SK-N-SH (cell line): Measurements from ENCODE around the gene WWOX. TPM values are rescaled to one million over a fixed set of nuclear protein-coding genes. Genes with fewer than 3 reads are reported as not detected.

Experiments
- CTCF ChIA-PET: fragments of 300-600, 350-600 bp; formaldehyde crosslinking; extraction: SDS; loops from one replicate; lab custom pipeline; 2021; lab: Yijun Ruan, JAX
- POLR2A ChIA-PET: fragments of 350-600 bp; sonication (Branson Sonifier 250); formaldehyde crosslinking; extraction: SDS; loops from one replicate; lab custom pipeline; 2020; ENCODE audit warnings: antibody characterized with exemption, inconsistent platforms; lab: Yijun Ruan, JAX
- DNase-seq: peaks from one replicate; pipeline ENCODE4 v3.0.0; 2012
- H2AFZ ChIP-seq: fragments of 200-600 bp; sonication (generic); 2 replicates; pipeline ENCODE4 v1.8.1; 2016; ENCODE audit warnings: antibody characterized with exemption, mild to moderate bottlenecking, low read depth
- H3F3A ChIP-seq: fragments of 200-600 bp; sonication (generic); replicated peaks from 2 replicates; pipeline ENCODE3; 2016; ENCODE audit warnings: antibody characterized with exemption, mild to moderate bottlenecking; ENCODE audit not compliant: insufficient read depth
- H3K27ac ChIP-seq, 2 experiments: fragments of 200-500 bp in 1 of 2; fragments of 200-600 bp in 1 of 2; sonication (Bioruptor generic) in 1 of 2; sonication (generic), shearing (Covaris generic) in 1 of 2; 2 replicates each; pipeline versions ENCODE4 v1.5.1 to v1.6.1; 2014 to 2016; ENCODE audit warnings: low read depth in 2 of 2, inconsistent platforms in 1 of 2, low read length in 1 of 2, mild to moderate bottlenecking in 1 of 2, mixed read lengths in 1 of 2
- H3K27me3 ChIP-seq: fragments of 200-600 bp; sonication (generic), shearing (Covaris generic); 2 replicates; pipeline ENCODE4 v1.6.1; 2016; ENCODE audit warnings: mixed run types; ENCODE audit not compliant: insufficient read depth
- H3K36me3 ChIP-seq, 2 experiments: fragments of 200-500 bp in 1 of 2; fragments of 200-600 bp in 1 of 2; sonication (Bioruptor generic) in 1 of 2; sonication (generic) in 1 of 2; replicated peaks in 1 of 2; 2 replicates each; pipeline versions ENCODE3 to v1.5.1; 2014 to 2016; ENCODE audit warnings: low read length in 1 of 2, mild to moderate bottlenecking in 1 of 2; ENCODE audit not compliant: insufficient read depth in 2 of 2, control insufficient read depth in 1 of 2
- H3K4me1 ChIP-seq, 2 experiments: fragments of 200-500 bp in 1 of 2; fragments of 200-600 bp in 1 of 2; sonication (Bioruptor generic) in 1 of 2; sonication (generic), shearing (Covaris generic) in 1 of 2; 2 replicates each; pipeline versions ENCODE4 v1.5.1 to v1.6.1; 2014 to 2016; ENCODE audit warnings: low read depth in 1 of 2, low read length in 1 of 2, mixed run types in 1 of 2; ENCODE audit not compliant: insufficient read depth in 2 of 2, control insufficient read depth in 1 of 2
- H3K4me2 ChIP-seq: fragments of 200-600 bp; sonication (generic), shearing (Covaris generic); 2 replicates; pipeline ENCODE4 v1.6.1; 2017; ENCODE audit warnings: mixed run types
- H3K4me3 ChIP-seq, 2 experiments: fragments of 200-500 bp in 1 of 2; fragments of 200-600 bp in 1 of 2; sonication (Bioruptor generic) in 1 of 2; sonication (generic), shearing (Covaris generic) in 1 of 2; 2 replicates each; pipeline versions ENCODE4 v1.5.1 to v1.8.1; 2014 to 2016; ENCODE audit warnings: low read depth in 2 of 2, inconsistent platforms in 1 of 2, low read length in 1 of 2, mild to moderate bottlenecking in 1 of 2, mixed read lengths in 1 of 2, moderate library complexity in 1 of 2
- H3K79me2 ChIP-seq: fragments of 200-600 bp; sonication (generic); 2 replicates; pipeline ENCODE4 v1.8.1; 2017; ENCODE audit warnings: mild to moderate bottlenecking; ENCODE audit not compliant: insufficient read depth
- H3K9ac ChIP-seq: fragments of 200-600 bp; sonication (generic); 2 replicates; pipeline ENCODE4 v1.6.1; 2017; ENCODE audit warnings: mixed run types
- H3K9me2 ChIP-seq: fragments of 200-600 bp; sonication (generic); 2 replicates; pipeline ENCODE4 v1.6.1; 2017; ENCODE audit warnings: mixed run types
- H3K9me3 ChIP-seq: fragments of 200-600 bp; sonication (generic); 2 replicates; pipeline ENCODE4 v1.6.1; 2017; ENCODE audit warnings: mixed run types, mild to moderate bottlenecking, moderate library complexity
- H4K20me1 ChIP-seq: fragments of 200-600 bp; sonication (generic); 2 replicates; pipeline ENCODE4 v1.6.1; 2017; ENCODE audit warnings: mild to moderate bottlenecking, mixed run types; ENCODE audit not compliant: insufficient read depth
- CHD2 ChIP-seq: fragments of 150-350 bp; IDR thresholded peaks from 2 replicates; pipeline ENCODE4 v1.6.1; 2018; ENCODE audit warnings: low read length; ENCODE audit not compliant: partially characterized antibody
- ELF1 ChIP-seq: IDR thresholded peaks from 2 replicates; pipeline ENCODE4 v1.4.0; 2012
- EZH2phosphoT487 ChIP-seq: fragments of 200-600 bp; sonication (generic); IDR thresholded peaks from 2 replicates; pipeline ENCODE4 v1.6.1; 2017; ENCODE audit warnings: low read depth, mixed run types, mild to moderate bottlenecking, antibody characterized with exemption, moderate library complexity, borderline replicate concordance
- FOXM1 ChIP-seq: IDR thresholded peaks from 2 replicates; pipeline ENCODE4 v1.4.0; 2012; ENCODE audit warnings: low read depth, mild to moderate bottlenecking
- GATA2 ChIP-seq: sonication (generic); formaldehyde crosslinking; IDR thresholded peaks from 2 replicates; pipeline ENCODE4 v1.5.0; 2020; ENCODE audit warnings: mild to moderate bottlenecking, missing genetic modification reagents
- JUND ChIP-seq: IDR thresholded peaks from 2 replicates; pipeline ENCODE4 v1.4.0; 2012
- POLR2AphosphoS5 ChIP-seq: IDR thresholded peaks from 2 replicates; pipeline ENCODE4 v1.6.1; 2012; ENCODE audit warnings: low read depth, low read length
- RCOR1 ChIP-seq: fragments of 150-350 bp; IDR thresholded peaks from 2 replicates; pipeline ENCODE4 v1.6.1; 2017; ENCODE audit warnings: antibody characterized with exemption, low read length
- RXRA ChIP-seq: IDR thresholded peaks from 2 replicates; pipeline ENCODE4 v1.4.0; 2012; ENCODE audit warnings: low read depth, mild to moderate bottlenecking, borderline replicate concordance
- SIN3A ChIP-seq: IDR thresholded peaks from 2 replicates; pipeline ENCODE4 v1.6.1; 2012; ENCODE audit warnings: low read depth, mild to moderate bottlenecking, low read length, moderate library complexity, borderline replicate concordance
- TAF1 ChIP-seq: IDR thresholded peaks from 2 replicates; pipeline ENCODE4 v1.6.1; 2012; ENCODE audit warnings: low read depth, mild to moderate bottlenecking, low read length, moderate library complexity, borderline replicate concordance
- TCF12 ChIP-seq: IDR thresholded peaks from 2 replicates; pipeline ENCODE4 v1.4.0; 2012
- TEAD4 ChIP-seq: IDR thresholded peaks from 2 replicates; pipeline ENCODE4 v1.4.0; 2012; ENCODE audit warnings: mild to moderate bottlenecking, borderline replicate concordance; ENCODE audit not compliant: insufficient read depth
- YY1 ChIP-seq: IDR thresholded peaks from 2 replicates; pipeline ENCODE4 v1.4.0; 2012; ENCODE audit warnings: low read depth, mild to moderate bottlenecking
- WGBS: methylation state at CpG from one replicate; pipeline ENCODE4 v1.1.6; 2017; ENCODE audit warnings: low lambda C conversion rate; 5-methylcytosine and 5-hydroxymethylcytosine counted together
- polyA plus RNA-seq, 3 experiments: library from polyadenylated mRNA; depleted of rRNA; stranded (reverse); fragments of >200 nt; gene quantifications; 2 replicates each; pipeline ENCODE4 v1.2.3, GENCODE V29; 2012
- TF ChIP-seq, protein P1 (sequence below): fragments of 200-600 bp; sonication (generic); IDR thresholded peaks from 2 replicates; pipeline ENCODE4 v1.6.1; 2017; ENCODE audit warnings: antibody characterized with exemption, mild to moderate bottlenecking, moderate library complexity

Gene WWOX
- polyA plus RNA-seq, 1 of the 3 experiments (the other 2 are of a cell fraction) = 10.8 TPM

DNA sequence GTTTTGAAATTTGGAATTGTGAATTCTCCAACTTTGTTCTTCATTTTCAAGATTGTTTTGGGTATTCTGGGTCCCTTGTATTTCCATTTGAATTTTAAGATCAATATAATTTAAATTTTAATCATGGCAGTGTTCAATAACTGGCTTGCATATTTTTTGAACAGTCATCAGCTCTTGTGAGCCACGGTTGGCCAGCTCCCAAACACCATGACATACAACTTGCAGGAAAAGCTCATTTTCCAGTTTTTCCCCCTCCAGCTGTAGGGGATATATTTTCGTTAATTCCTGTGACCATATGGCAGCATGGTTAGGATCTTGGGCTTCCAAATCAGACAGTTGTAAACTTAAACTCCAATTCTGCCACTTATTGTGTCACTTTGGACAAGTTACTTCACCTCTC, 690.1 kb downstream of the WWOX start (continued):
- no peak for TF ChIP-seq RCOR1
- TF ChIP-seq FOXM1 = no peak
- TF ChIP-seq TCF12 = no peak
- TF ChIP-seq POLR2AphosphoS5 = no peak
- TF ChIP-seq TAF1 = no peak

DNA sequence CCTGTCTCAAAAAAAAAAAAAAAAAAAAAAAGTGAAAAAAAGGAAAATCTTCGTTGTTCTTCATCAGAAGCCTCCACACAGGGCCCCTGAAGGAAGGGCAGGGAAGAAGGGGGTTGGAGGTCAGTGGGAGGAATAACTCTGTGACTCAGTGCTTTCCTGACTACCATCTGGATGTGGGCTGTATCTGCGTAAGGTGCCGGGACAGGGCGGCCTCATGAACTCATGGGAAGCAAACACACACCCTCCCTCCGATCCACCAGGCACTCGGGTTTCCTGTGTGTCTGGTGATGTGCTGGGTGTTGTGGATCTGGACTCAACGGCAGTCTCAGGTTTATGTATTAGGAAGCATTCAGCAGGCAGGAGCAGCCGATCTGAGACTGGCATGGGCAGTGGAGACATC, 691.6 kb downstream of the WWOX start:
- Histone ChIP-seq H3K4me2 (no peak overlapping the region), H3K79me2 (no peaks in the 10 kb centered on the region), H3K9me2 (no peaks in the 10 kb centered on the region), H3K9me3 (0 out of 2 replicates have a peak, but pooled peaks cover 3% of the 10 kb centered on the region), H3K4me3 (no peak overlapping the region), H3K27ac (no peak overlapping the region), H3K9ac (no peak overlapping the region), H3K27me3 (no peaks in the 10 kb centered on the region), H3K36me3 (no peaks in the 10 kb centered on the region), H4K20me1 (no peaks in the 10 kb centered on the region), H3F3A (no peaks in the 10 kb centered on the region), H3K4me1 (no peaks in the 10 kb centered on the region), H2AFZ (no peak overlapping the region)
- ChIA-PET POLR2A (no interaction called here), CTCF (no interaction called here)
- no peak for DNase-seq
- 73% methylated on average over 6 of the region's 8 CpGs for WGBS
- TF ChIP-seq YY1 = no peak
- TF ChIP-seq CHD2 = no peak
- TF ChIP-seq JUND = no peak
- TF ChIP-seq SIN3A = no peak
- TF ChIP-seq FOXM1 = no peak
- TF ChIP-seq TEAD4 = no peak
- no peak for TF ChIP-seq GATA2 (CRISPR knock-in tag)

DNA sequence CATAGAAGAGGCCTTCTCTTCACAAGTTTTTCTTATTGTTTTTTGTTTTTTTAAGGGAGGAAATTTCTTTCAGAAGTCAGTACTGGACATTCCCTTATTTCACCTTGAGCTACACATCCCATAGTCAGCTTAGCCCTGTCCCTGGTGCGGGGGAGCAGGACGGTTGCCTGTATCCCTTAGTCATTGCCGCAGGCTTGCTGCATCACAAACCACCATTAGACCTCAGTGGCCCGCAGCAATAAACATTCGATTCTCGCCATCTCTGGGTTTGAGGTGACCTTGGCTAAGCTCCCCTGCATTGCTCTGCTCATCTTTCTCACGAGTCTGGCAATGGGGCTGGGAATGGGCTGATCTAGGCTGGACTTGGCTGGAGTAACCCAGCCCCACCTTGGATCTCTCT, 692.5 kb downstream of the WWOX start:
- TF ChIP-seq ELF1 = no peak
- TF ChIP-seq RXRA = no peak
- no peak for TF ChIP-seq EZH2phosphoT487
- TF ChIP-seq, protein P1, sequence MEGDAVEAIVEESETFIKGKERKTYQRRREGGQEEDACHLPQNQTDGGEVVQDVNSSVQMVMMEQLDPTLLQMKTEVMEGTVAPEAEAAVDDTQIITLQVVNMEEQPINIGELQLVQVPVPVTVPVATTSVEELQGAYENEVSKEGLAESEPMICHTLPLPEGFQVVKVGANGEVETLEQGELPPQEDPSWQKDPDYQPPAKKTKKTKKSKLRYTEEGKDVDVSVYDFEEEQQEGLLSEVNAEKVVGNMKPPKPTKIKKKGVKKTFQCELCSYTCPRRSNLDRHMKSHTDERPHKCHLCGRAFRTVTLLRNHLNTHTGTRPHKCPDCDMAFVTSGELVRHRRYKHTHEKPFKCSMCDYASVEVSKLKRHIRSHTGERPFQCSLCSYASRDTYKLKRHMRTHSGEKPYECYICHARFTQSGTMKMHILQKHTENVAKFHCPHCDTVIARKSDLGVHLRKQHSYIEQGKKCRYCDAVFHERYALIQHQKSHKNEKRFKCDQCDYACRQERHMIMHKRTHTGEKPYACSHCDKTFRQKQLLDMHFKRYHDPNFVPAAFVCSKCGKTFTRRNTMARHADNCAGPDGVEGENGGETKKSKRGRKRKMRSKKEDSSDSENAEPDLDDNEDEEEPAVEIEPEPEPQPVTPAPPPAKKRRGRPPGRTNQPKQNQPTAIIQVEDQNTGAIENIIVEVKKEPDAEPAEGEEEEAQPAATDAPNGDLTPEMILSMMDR = no peak
- 0 out of 2 replicates have a peak, but pooled peaks cover 3% of the 10 kb centered on the region for H3K9me3 ChIP-seq
- no peak for DNase-seq
- no peaks in the 10 kb centered on the region for H3K79me2 ChIP-seq
- H3K9ac ChIP-seq = no peak overlapping the region
- H3K4me1 ChIP-seq = no peaks in the 10 kb centered on the region
- H3F3A ChIP-seq = no peaks in the 10 kb centered on the region
- no peak overlapping the region for H3K4me3 ChIP-seq
- no peak overlapping the region for H3K27ac ChIP-seq
- no peaks in the 10 kb centered on the region for H3K9me2 ChIP-seq
- POLR2A ChIA-PET = no interaction called here
- WGBS = 53% methylated on average over 6 of the region's 7 CpGs
- no peak overlapping the region for H3K4me2 ChIP-seq
- no peaks in the 10 kb centered on the region for H4K20me1 ChIP-seq
- no peaks in the 10 kb centered on the region for H3K27me3 ChIP-seq
- CTCF ChIA-PET = no interaction called here
- H2AFZ ChIP-seq = no peak overlapping the region
- H3K36me3 ChIP-seq = no peaks in the 10 kb centered on the region
